OCI-LY1 (cell line): ENCODE results near the gene ZFTA.

Experiments
- CTCF ChIP-seq: fragments of 200-600 bp; sonication (generic), shearing (Covaris generic); IDR thresholded peaks from 2 replicates; pipeline ENCODE4 v1.5.1; 2017; ENCODE audit warnings: mild to moderate bottlenecking, antibody characterized with exemption, low read length, moderate library complexity, mixed read lengths
- EZH2 ChIP-seq: fragments of 200-600 bp; sonication (generic), shearing (Covaris generic); IDR thresholded peaks from 2 replicates; pipeline ENCODE4 v1.8.0; 2017; ENCODE audit warnings: borderline replicate concordance, mixed run types, mild to moderate bottlenecking, antibody characterized with exemption, low read length, moderate library complexity, mixed read lengths

GRCh38 chr11:63795066-63795465, 26.5 kb upstream of the ZFTA start:
- TF ChIP-seq CTCF (no peak), EZH2 (no peak)
